Stomach smooth muscle (tissue), 2 donors: ENCODE results near the gene PLPP1.

ENCODE experiments used
- H3K27ac ChIP-seq: one replicate; pipeline ENCODE4 v1.7.0; 2013; ENCODE audit warnings: mild to moderate bottlenecking, low read length, inconsistent platforms
- H3K27me3 ChIP-seq, 2 donors: one replicate each; pipeline ENCODE4 v1.7.0; 2013; ENCODE audit warnings: low read length in 2 of 2; ENCODE audit not compliant: insufficient read depth in 2 of 2, control insufficient read depth in 1 of 2
- H3K36me3 ChIP-seq, 2 donors: one replicate each; pipeline ENCODE4 v1.7.0; 2013; ENCODE audit warnings: low read length in 2 of 2; ENCODE audit not compliant: control insufficient read depth in 2 of 2, insufficient read depth in 2 of 2
- H3K4me1 ChIP-seq: one replicate; pipeline ENCODE4 v1.7.0; 2013; ENCODE audit warnings: low read length; ENCODE audit not compliant: control insufficient read depth, insufficient read depth
- H3K4me3 ChIP-seq, 2 donors: one replicate each; pipeline ENCODE4 v1.7.0; 2013; ENCODE audit warnings: low read length in 2 of 2
- H3K9ac ChIP-seq, 2 donors: one replicate each; pipeline ENCODE4 v1.7.0; 2013; ENCODE audit warnings: low read length in 2 of 2, mild to moderate bottlenecking in 1 of 2
- H3K9me3 ChIP-seq, 2 donors: one replicate each; pipeline ENCODE4 v1.7.0; 2013; ENCODE audit warnings: low read length in 2 of 2; ENCODE audit not compliant: control insufficient read depth in 2 of 2
- donor health status: healthy.
- donor health status: Pancreatic carcinoma.

PLPP1 gene

GRCh38 chr5:55386356-55386755, 148.4 kb downstream of the PLPP1 start:
- Histone ChIP-seq H3K27me3 (no peaks in the 10 kb centered on the region), H3K9ac (no peak overlapping the region), H3K36me3 (peaks cover 3 to 9% of the 10 kb centered on the region in 2 donors), H3K4me1 (no peaks in the 10 kb centered on the region), H3K27ac (no peak overlapping the region), H3K4me3 (no peak overlapping the region), H3K9me3 (peaks cover 0 to 4% of the 10 kb centered on the region in 2 donors)

- Histone ChIP-seq H3K9me3 (peaks cover 0 to 4% of the 10 kb centered on the region in 2 donors), H3K27ac (no peak overlapping the region), H3K4me3 (no peak overlapping the region), H3K27me3 (no peaks in the 10 kb centered on the region), H3K36me3 (peaks cover 3 to 9% of the 10 kb centered on the region in 2 donors), H3K4me1 (no peaks in the 10 kb centered on the region), H3K9ac (no peak overlapping the region)
Measured at GRCh38 chr5:55385846-55386245, 148.9 kb downstream of the PLPP1 start.

- no peaks in the 10 kb centered on the region for H3K27me3 ChIP-seq
- peaks cover under 1 to 7% of the 10 kb centered on the region in 2 donors for H3K36me3 ChIP-seq
- H3K9me3 ChIP-seq: peaks cover 0 to 4% of the 10 kb centered on the region in 2 donors
- no peak overlapping the region for H3K4me3 ChIP-seq
- no peaks in the 10 kb centered on the region for H3K4me1 ChIP-seq
- H3K9ac ChIP-seq: no peak overlapping the region
- no peak overlapping the region for H3K27ac ChIP-seq
Measured at GRCh38 chr5:55385227-55385626, 149.5 kb downstream of the PLPP1 start.

GRCh38 chr5:55384072-55384471, 150.7 kb downstream of the PLPP1 start:
- peaks cover 0 to 4% of the 10 kb centered on the region in 2 donors for H3K9me3 ChIP-seq
- H3K36me3 ChIP-seq: peaks cover 0 to 14% of the 10 kb centered on the region in 2 donors
- H3K4me1 ChIP-seq: no peaks in the 10 kb centered on the region
- no peak overlapping the region for H3K4me3 ChIP-seq
- H3K27me3 ChIP-seq: no peaks in the 10 kb centered on the region
- no peak overlapping the region for H3K9ac ChIP-seq
- H3K27ac ChIP-seq: no peak overlapping the region

- H3K9ac ChIP-seq: no peak overlapping the region
- H3K4me1 ChIP-seq: no peaks in the 10 kb centered on the region
- peaks cover 0 to 13% of the 10 kb centered on the region in 2 donors for H3K36me3 ChIP-seq
- no peak overlapping the region for H3K4me3 ChIP-seq
- peaks cover 0 to 4% of the 10 kb centered on the region in 2 donors for H3K9me3 ChIP-seq
- H3K27me3 ChIP-seq: no peaks in the 10 kb centered on the region
- H3K27ac ChIP-seq: no peak overlapping the region
Measured at GRCh38 chr5:55383254-55383653, 151.5 kb downstream of the PLPP1 start.

GRCh38 chr5:55377810-55378209, 157.0 kb downstream of the PLPP1 start:
- H3K9me3 ChIP-seq: no peaks in the 10 kb centered on the region
- no peak overlapping the region for H3K4me3 ChIP-seq
- no peak overlapping the region for H3K9ac ChIP-seq

More at GRCh38 chr5:55377810-55378209, 157.0 kb downstream of the PLPP1 start:
- H3K27me3 ChIP-seq: no peaks in the 10 kb centered on the region
- no peaks in the 10 kb centered on the region for H3K4me1 ChIP-seq
- no peak overlapping the region for H3K27ac ChIP-seq
- H3K36me3 ChIP-seq: peaks cover 6 to 11% of the 10 kb centered on the region in 2 donors
